HG02798 (cell line): ENCODE data around the gene PPP2R2D.

ENCODE experiments used
- ATAC-seq: cut with Tn5 transposase; IDR thresholded peaks from one replicate; pipeline ENCODE4 v1.9.1; 2021; ENCODE audit warnings: mild to moderate bottlenecking; ENCODE audit not compliant: unreplicated experiment, poor library complexity

PPP2R2D gene

GRCh38 chr10:131885391-131886165 is 15.2 kb upstream of the PPP2R2D start:
- peak; percentile 96 for ATAC-seq

- no peak for ATAC-seq
These were observed 14.6 kb upstream of the PPP2R2D start for GRCh38 chr10:131886237-131886636.

GRCh38 chr10:131888186-131888604 is 12.6 kb upstream of the PPP2R2D start:
- no peak for ATAC-seq

GRCh38 chr10:131889755-131890154 is 11.1 kb upstream of the PPP2R2D start:
- no peak for ATAC-seq

- ATAC-seq: no peak
These were observed 10.3 kb upstream of the PPP2R2D start for GRCh38 chr10:131890276-131891195.

GRCh38 chr10:131891196-131891928 is 9.4 kb upstream of the PPP2R2D start:
- no peak for ATAC-seq

GRCh38 chr10:131891929-131892805 is 8.6 kb upstream of the PPP2R2D start:
- no peak for ATAC-seq

GRCh38 chr10:131892806-131893675 is 7.8 kb upstream of the PPP2R2D start:
- no peak for ATAC-seq

GRCh38 chr10:131895116-131895515 is 5.7 kb upstream of the PPP2R2D start:
- ATAC-seq: no peak

- ATAC-seq: no peak
These were observed 4.4 kb upstream of the PPP2R2D start for GRCh38 chr10:131896403-131896802.

- ATAC-seq: no peak
These were observed 3.4 kb upstream of the PPP2R2D start for GRCh38 chr10:131897297-131897899.

GRCh38 chr10:131898061-131898460 is 2.7 kb upstream of the PPP2R2D start:
- no peak for ATAC-seq

- ATAC-seq: no peak
These were observed 2.1 kb upstream of the PPP2R2D start for GRCh38 chr10:131898713-131899112.

- no peak for ATAC-seq
These were observed 1.6 kb upstream of the PPP2R2D start for GRCh38 chr10:131899116-131899690.

GRCh38 chr10:131899695-131900349 is 986 bp upstream of the PPP2R2D start:
- ATAC-seq: no peak

GRCh38 chr10:131901181-131901829 is 497 bp downstream of the PPP2R2D start:
- ATAC-seq: peak; percentile 28

GRCh38 chr10:131902211-131902610 is 1.4 kb downstream of the PPP2R2D start:
- no peak for ATAC-seq
